HepG2 (cell line): ENCODE measurements around the gene CPN1. TPM values are rescaled to one million over a fixed set of nuclear protein-coding genes. Genes with fewer than 3 reads are reported as not detected.

Experiments used
- ARID4A ChIP-seq: sonication (generic); formaldehyde crosslinking; IDR thresholded peaks from 2 replicates; pipeline ENCODE4 v1.5.0; 2020; ENCODE audit warnings: mild to moderate bottlenecking, missing genetic modification reagents, borderline replicate concordance
- DNMT3B ChIP-seq: conservative IDR thresholded peaks from 2 replicates; pipeline ENCODE4 v1.6.1; 2016; ENCODE audit warnings: missing biosample characterization, control low read depth
- HMG20B ChIP-seq: conservative IDR thresholded peaks from 2 replicates; pipeline ENCODE4 v1.6.1; 2016; ENCODE audit warnings: missing genetic modification reagents, missing compliant biosample characterization
- KAT7 ChIP-seq: IDR thresholded peaks from 2 replicates; pipeline ENCODE4 v1.6.1; 2018; ENCODE audit warnings: borderline replicate concordance, missing compliant biosample characterization
- NR1H2 ChIP-seq: sonication (generic); formaldehyde crosslinking; IDR thresholded peaks from 2 replicates; pipeline ENCODE4 v1.8.1; 2022; ENCODE audit warnings: low read depth, missing genetic modification reagents, borderline replicate concordance
- RELA ChIP-seq: sonication (generic); formaldehyde crosslinking; IDR thresholded peaks from 2 replicates; pipeline ENCODE4 v1.4.0; 2020; ENCODE audit warnings: missing genetic modification reagents
- STAG1 ChIP-seq: sonication (generic); formaldehyde crosslinking; IDR thresholded peaks from 2 replicates; pipeline ENCODE4 v1.4.0; 2020; ENCODE audit warnings: missing genetic modification reagents
- ZNF367 ChIP-seq: sonication (generic); formaldehyde crosslinking; IDR thresholded peaks from 2 replicates; pipeline ENCODE4 v1.4.0; 2020; ENCODE audit warnings: missing genetic modification reagents, borderline replicate concordance
- ZNF414 ChIP-seq: sonication (generic); formaldehyde crosslinking; IDR thresholded peaks from 2 replicates; pipeline ENCODE4 v1.5.0; 2020; ENCODE audit warnings: missing genetic modification reagents
- ZNF563 ChIP-seq: sonication (generic); formaldehyde crosslinking; IDR thresholded peaks from 2 replicates; pipeline ENCODE4 v1.8.0; 2022; ENCODE audit warnings: mild to moderate bottlenecking, moderate library complexity, missing genetic modification reagents
- ZNF570 ChIP-seq: sonication (generic); formaldehyde crosslinking; IDR thresholded peaks from 2 replicates; pipeline ENCODE4 v1.4.0; 2020; ENCODE audit warnings: mild to moderate bottlenecking, missing genetic modification reagents, borderline replicate concordance
- ZNF616 ChIP-seq: sonication (generic); formaldehyde crosslinking; IDR thresholded peaks from 2 replicates; pipeline ENCODE4 v1.5.0; 2020; ENCODE audit warnings: low read depth, mild to moderate bottlenecking, missing genetic modification reagents
- ZNF687 ChIP-seq: sonication (generic); formaldehyde crosslinking; IDR thresholded peaks from 2 replicates; pipeline ENCODE4 v1.5.1; 2020; ENCODE audit warnings: mild to moderate bottlenecking, missing genetic modification reagents, moderate library complexity
- polyA plus RNA-seq, 8 experiments: library from polyadenylated mRNA; depleted of rRNA in 3 of 8; stranded (reverse) in 7 of 8; unstranded in 1 of 8; fragments of >200 nt; fragmentation: Illumina TruSeq in 4 of 8; extraction: Trizol in 4 of 8; gene quantifications; 2 replicates each; pipeline versions ENCODE4 v1.2.1 to v1.2.3, GENCODE V29; 2011 to 2016; ENCODE audit warnings: low read depth in 4 of 8, missing spikeins in 1 of 8, mixed read lengths in 1 of 8; ENCODE audit not compliant: insufficient read depth in 1 of 8
- total RNA-seq, 5 experiments: library from RNA; depleted of rRNA; stranded (reverse); fragments of >200 nt; fragmentation: Illumina TruSeq; extraction: Trizol; gene quantifications; 2 replicates each; pipeline ENCODE4 v1.2.3, GENCODE V29; 2016; ENCODE audit warnings: low read depth in 1 of 5

The CPN1 gene
- total and polyA plus RNA-seq, 2 of the 13 experiments (the other 11 are each of a cell fraction or from before 2014, with no cell fraction given), result 17.3 to 35.1 TPM

- TF ChIP-seq KAT7, result no peak
- TF ChIP-seq ZNF687 (CRISPR knock-in tag), result peak; percentile 64
- peak; percentile 66 for TF ChIP-seq ZNF563 (CRISPR knock-in tag)
- TF ChIP-seq ZNF367, result no peak; the same call in 1 of the 2 replicates
- TF ChIP-seq DNMT3B (CRISPR knock-in tag), result no peak
- TF ChIP-seq ZNF570, result no peak
- TF ChIP-seq ZNF616 (CRISPR knock-in tag), result no peak
- no peak for TF ChIP-seq RELA (CRISPR knock-in tag)
- TF ChIP-seq NR1H2 (CRISPR knock-in tag), result no peak
- TF ChIP-seq ZNF414 (CRISPR knock-in tag), result 0 out of 2 replicates have a peak, but pooled peaks have one; percentile 51
- peak; percentile 37 for TF ChIP-seq STAG1
- TF ChIP-seq ARID4A (CRISPR knock-in tag), result peak; percentile 46; the same call in 1 of the 2 replicates
- TF ChIP-seq HMG20B (CRISPR knock-in tag), result no peak
Measured at GRCh38 chr10:100009793-100010676, 71.6 kb downstream of the CPN1 start, which contains the start of gene DNMBP (continued).
